Thyroid gland (tissue), 4 donors: Measurements from ENCODE around the gene NFIX.
A peak's percentile ranks its signal among the peaks of the same experiment; 100 is the strongest.

Experiments used
- CTCF ChIP-seq, 6 experiments: fragments of 200-600 bp in 3 of 6; fragments of 450-650 bp in 3 of 6; sonication (generic) in 3 of 6; IDR thresholded peaks; one replicate each; pipeline ENCODE4 v1.5.1; 2016 to 2019; ENCODE audit warnings: antibody characterized with exemption in 6 of 6, mild to moderate bottlenecking in 2 of 6, inconsistent platforms in 1 of 6, moderate library complexity in 1 of 6
- POLR2A ChIP-seq, 2 donors: fragments of 450-650 bp; IDR thresholded peaks; one replicate each; pipeline ENCODE4 v1.6.1; 2017; ENCODE audit warnings: antibody characterized with exemption in 2 of 2, mild to moderate bottlenecking in 2 of 2, moderate library complexity in 1 of 2

GRCh38 chr19:12995596-12996405 lies 526 bp downstream of the NFIX start:
- TF ChIP-seq CTCF (IDR thresholded peaks at IDR 0.05) (no peak), POLR2A (IDR thresholded peaks at IDR 0.05) (peak in 1 of 2 donors; percentile 6)
